ENCODE results near the gene MYH15.

MYH15 gene

GRCh38 chr3:108398510-108398909 is 111.9 kb downstream of the MYH15 start:
- TF ChIP-seq, protein P1, sequence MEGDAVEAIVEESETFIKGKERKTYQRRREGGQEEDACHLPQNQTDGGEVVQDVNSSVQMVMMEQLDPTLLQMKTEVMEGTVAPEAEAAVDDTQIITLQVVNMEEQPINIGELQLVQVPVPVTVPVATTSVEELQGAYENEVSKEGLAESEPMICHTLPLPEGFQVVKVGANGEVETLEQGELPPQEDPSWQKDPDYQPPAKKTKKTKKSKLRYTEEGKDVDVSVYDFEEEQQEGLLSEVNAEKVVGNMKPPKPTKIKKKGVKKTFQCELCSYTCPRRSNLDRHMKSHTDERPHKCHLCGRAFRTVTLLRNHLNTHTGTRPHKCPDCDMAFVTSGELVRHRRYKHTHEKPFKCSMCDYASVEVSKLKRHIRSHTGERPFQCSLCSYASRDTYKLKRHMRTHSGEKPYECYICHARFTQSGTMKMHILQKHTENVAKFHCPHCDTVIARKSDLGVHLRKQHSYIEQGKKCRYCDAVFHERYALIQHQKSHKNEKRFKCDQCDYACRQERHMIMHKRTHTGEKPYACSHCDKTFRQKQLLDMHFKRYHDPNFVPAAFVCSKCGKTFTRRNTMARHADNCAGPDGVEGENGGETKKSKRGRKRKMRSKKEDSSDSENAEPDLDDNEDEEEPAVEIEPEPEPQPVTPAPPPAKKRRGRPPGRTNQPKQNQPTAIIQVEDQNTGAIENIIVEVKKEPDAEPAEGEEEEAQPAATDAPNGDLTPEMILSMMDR (IDR thresholded peaks at IDR 0.05; ENCODE audit: insufficient read depth, low read length, missing control alignments), result no peak
- no peak for DNase-seq (ENCODE audit: low read depth, low spot score)
- no peak overlapping the region for H3K4me3 ChIP-seq (ENCODE audit: low read depth, low read length)
- CTCF ChIA-PET, result interaction anchor here (1.5 kb wide), 1 partner anchor 471 kb away, joined by 3 read pairs; no protein-coding TSS in a partner anchor
- POLR2A ChIA-PET, result no interaction called here

DNA sequence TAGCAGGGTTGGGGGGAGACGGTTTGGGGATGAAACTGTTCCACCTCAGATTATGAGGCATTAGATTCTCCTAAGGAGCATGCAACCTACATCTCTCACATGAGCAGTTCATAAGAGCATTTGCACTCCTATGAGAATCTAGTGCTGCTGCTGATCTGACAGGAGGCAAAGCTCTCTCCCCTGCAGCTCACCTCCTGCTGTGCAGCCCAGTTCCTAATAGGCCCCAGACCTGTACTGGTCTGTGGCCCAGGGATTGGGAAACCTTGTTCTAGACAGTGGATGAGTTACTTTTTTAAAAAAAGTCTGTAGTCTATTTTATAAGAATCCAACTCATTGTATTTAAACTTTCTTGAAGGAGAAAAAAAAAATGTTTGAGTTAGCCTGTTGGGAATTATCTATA is 114.1 kb downstream of the MYH15 start:
- no peak for DNase-seq (ENCODE audit: low read depth, low spot score)
- ChIA-PET POLR2A (no interaction called here), CTCF (interaction anchor here (1.0 kb wide), 1 partner anchor 468 kb away, joined by 3 read pairs; no protein-coding TSS in a partner anchor)
- no peak overlapping the region for H3K4me3 ChIP-seq (ENCODE audit: low read depth, low read length)
- TF ChIP-seq, protein P1 (IDR thresholded peaks at IDR 0.05; ENCODE audit: insufficient read depth, low read length, missing control alignments), result no peak

DNA sequence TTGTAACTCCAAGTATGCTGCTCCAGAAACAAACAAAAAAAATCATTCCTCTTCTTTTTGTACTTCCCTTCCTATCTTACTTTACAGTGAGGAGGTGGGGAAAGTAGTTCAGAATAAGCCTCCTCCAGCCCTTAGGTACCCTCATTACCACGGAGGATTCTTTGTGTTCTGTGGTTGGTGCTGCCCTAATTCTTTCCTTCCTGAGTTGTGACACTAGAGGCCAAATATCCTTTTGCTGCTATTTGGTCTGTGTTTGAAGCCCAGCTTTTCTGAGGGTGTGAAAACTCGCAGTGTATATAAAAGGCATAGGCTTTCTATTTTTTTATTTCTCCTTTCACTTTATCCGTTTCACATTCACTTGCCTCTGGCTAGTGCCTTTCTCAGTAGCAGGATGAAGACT is 115.8 kb downstream of the MYH15 start:
- ChIA-PET CTCF (interaction anchor here (3.4 kb wide), 1 partner anchor 11 kb away, joined by 16 read pairs; no protein-coding TSS in a partner anchor), POLR2A (no interaction called here)
- TF ChIP-seq, protein P1 (IDR thresholded peaks at IDR 0.05; ENCODE audit: insufficient read depth, low read length, missing control alignments), result no peak
- H3K4me3 ChIP-seq (ENCODE audit: low read depth, low read length), result no peak overlapping the region
- DNase-seq (ENCODE audit: low read depth, low spot score), result no peak

DNA sequence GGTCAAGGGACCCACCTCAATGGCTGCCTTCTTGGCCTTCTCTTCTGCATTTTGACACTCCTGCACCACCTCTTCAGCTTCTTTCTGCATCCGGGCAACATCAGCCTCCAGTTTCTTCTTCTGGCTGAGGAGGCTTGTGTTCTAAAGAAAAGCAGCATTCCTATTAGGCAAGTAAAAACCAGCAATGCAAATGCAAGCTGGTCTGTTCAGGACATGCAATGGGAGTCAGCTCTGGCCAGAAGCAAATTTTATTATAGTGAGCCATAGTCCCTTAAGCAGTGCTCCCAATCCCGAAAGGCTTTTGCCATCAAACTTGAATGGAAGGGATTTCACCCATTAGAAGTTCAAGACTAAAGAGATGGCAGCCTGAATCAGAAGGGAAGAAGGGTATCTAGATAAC is 116.4 kb downstream of the MYH15 start:
- TF ChIP-seq, protein P1 (IDR thresholded peaks at IDR 0.05; ENCODE audit: insufficient read depth, low read length, missing control alignments), result no peak
- CTCF ChIA-PET, result interaction anchor here (1.4 to 3.4 kb wide), 2 partner anchors 8 to 12 kb away, joined by 5 to 16 read pairs; no protein-coding TSS in a partner anchor
- POLR2A ChIA-PET, result no interaction called here
- H3K4me3 ChIP-seq (ENCODE audit: low read depth, low read length), result no peak overlapping the region
- no peak for DNase-seq (ENCODE audit: low read depth, low spot score)

GRCh38 chr3:108393128-108393900 is 117.1 kb downstream of the MYH15 start:
- no peak overlapping the region for H3K4me3 ChIP-seq (ENCODE audit: low read depth, low read length)
- TF ChIP-seq, protein P1 (IDR thresholded peaks at IDR 0.05; ENCODE audit: insufficient read depth, low read length, missing control alignments), result no peak
- POLR2A ChIA-PET, result no interaction called here
- CTCF ChIA-PET, result interaction anchor here (1.0 to 3.4 kb wide), 4 partner anchors 9 to 50 kb away, joined by 3 to 16 read pairs (median 4); no protein-coding TSS in a partner anchor
- DNase-seq (ENCODE audit: low read depth, low spot score), result no peak

DNA sequence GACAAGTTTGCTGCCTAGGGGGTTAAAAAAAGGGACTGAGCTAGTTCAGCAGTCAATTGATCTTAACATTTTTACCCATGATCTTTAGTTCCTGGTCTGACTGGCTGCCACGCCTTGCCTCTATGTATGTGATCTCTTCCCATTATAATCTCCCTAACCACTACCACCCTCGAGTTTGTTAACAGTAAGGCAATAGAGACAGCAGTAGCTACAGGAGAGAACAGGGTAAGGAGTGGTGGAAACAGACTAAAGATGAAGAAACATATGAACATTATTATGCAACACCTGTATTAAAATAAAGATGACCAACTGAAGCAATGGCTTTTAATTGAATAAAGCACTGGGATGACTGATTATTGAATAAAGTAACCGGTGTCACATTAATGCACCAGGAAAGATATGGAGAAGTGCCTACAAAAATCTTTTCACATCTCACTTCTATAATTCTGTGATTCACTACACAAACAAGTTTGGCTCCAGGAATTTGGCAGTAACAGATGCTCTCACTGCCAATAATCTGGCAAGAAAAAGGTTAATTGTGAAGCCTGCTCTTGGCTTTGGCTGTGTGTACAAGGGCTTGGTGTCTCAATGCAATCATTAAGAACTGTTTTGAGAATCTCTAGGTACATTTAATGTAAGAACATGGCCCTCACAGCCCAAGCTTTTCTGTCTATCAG is 118.3 kb downstream of the MYH15 start:
- ChIA-PET CTCF (interaction anchor here (3.4 kb wide), 1 partner anchor 14 kb away, joined by 16 read pairs; no protein-coding TSS in a partner anchor), POLR2A (no interaction called here)
- no peak overlapping the region for H3K4me3 ChIP-seq (ENCODE audit: low read depth, low read length)
- DNase-seq (ENCODE audit: low read depth, low spot score), result no peak
- TF ChIP-seq, protein P1 (IDR thresholded peaks at IDR 0.05; ENCODE audit: insufficient read depth, low read length, missing control alignments), result no peak

All from AG04449 (cell line).